SJCRH30 (cell line): ENCODE results near the gene SLC35F4. TPM values are rescaled to one million over a fixed set of nuclear protein-coding genes. Genes with fewer than 3 reads are reported as not detected.

ENCODE experiments used
- DNase-seq, 2 experiments: peaks; one replicate each; pipeline ENCODE4 v3.0.0-alpha.2; 2015 to 2020
- H3K27ac ChIP-seq: fragments of 250-450 bp; sonication (Bioruptor Pico); 2 replicates; pipeline ENCODE4 v1.5.1; 2020; ENCODE audit warnings: mild to moderate bottlenecking, moderate library complexity
- H3K27me3 ChIP-seq: fragments of 250-450 bp; sonication (Bioruptor Pico); 2 replicates; pipeline ENCODE4 v1.5.1; 2020; ENCODE audit warnings: mild to moderate bottlenecking, moderate library complexity
- H3K36me3 ChIP-seq: fragments of 250-450 bp; sonication (Bioruptor Pico); 2 replicates; pipeline ENCODE4 v1.5.1; 2020; ENCODE audit warnings: mild to moderate bottlenecking, moderate library complexity
- H3K4me1 ChIP-seq: fragments of 250-450 bp; sonication (Bioruptor Pico); 2 replicates; pipeline ENCODE4 v1.5.1; 2020; ENCODE audit warnings: mild to moderate bottlenecking, moderate library complexity
- H3K4me3 ChIP-seq: fragments of 250-450 bp; sonication (Bioruptor Pico); 2 replicates; pipeline ENCODE4 v1.5.1; 2020; ENCODE audit warnings: mild to moderate bottlenecking, moderate library complexity
- H3K9me3 ChIP-seq: fragments of 250-450 bp; sonication (Bioruptor Pico); replicated peaks from 2 replicates; pipeline ENCODE4 v1.5.1; 2020; ENCODE audit warnings: mild to moderate bottlenecking, moderate library complexity
- total RNA-seq: library from RNA; depleted of rRNA; stranded (reverse); fragments of >200 nt; shearing (Covaris generic); gene quantifications from 2 replicates; pipeline ENCODE4 v1.2.3, GENCODE V29; 2014; rRNA removed

The SLC35F4 gene
- not detected in 2 replicates for total RNA-seq

DNA sequence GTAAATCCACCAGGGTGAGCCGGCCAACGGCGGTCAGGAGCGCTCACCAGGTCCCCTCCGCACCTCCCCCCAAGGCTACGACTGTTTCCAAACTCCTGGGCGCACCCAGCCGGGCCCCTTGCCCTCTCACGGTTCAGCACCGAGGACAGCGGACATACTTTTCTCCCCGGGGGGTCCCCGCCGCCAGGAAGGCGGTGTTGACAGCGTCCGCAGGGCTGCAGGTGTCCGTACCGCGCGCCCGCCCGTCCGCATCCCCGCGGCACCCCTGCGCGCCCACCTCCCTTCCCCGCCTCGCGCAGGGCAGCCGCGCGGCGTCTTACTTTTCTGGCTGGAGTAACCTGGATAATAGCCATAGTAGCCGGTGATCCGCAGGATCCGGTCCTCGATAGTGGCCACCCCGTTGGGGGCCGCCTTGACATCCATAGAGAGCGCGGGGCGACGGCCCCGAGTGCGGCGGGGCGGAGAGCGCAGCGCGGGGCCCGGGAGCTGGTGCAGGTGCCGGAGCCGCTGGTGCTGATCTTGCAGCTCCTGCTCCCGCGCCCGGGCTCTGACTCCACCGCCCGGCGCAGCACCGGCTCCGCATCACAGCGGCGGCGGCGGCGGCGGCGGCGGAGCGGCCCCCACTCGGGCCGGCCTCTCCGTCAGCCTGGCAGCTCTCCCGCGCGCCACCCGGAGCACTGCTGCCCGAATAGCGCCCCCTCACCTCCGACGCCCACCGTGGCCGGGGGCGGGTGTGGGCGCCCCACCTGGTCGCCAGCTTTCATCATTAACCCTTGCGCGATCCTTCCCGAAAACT lies at the start of gene SLC35F4:
Gene SLC35F4 (minus strand): TSS at position 690 of the 796 bp plus-strand sequence.
- H3K9me3 ChIP-seq = no peaks in the 10 kb centered on the region
- no peaks in the 10 kb centered on the region for H3K27me3 ChIP-seq
- no peak within 1 kb of the TSS for H3K4me3 ChIP-seq
- no peaks in the 10 kb centered on the region for H3K4me1 ChIP-seq
- no peaks in the 10 kb centered on the region for H3K36me3 ChIP-seq
- DNase-seq = no peak
- H3K27ac ChIP-seq = no peak within 1 kb of the TSS

DNA sequence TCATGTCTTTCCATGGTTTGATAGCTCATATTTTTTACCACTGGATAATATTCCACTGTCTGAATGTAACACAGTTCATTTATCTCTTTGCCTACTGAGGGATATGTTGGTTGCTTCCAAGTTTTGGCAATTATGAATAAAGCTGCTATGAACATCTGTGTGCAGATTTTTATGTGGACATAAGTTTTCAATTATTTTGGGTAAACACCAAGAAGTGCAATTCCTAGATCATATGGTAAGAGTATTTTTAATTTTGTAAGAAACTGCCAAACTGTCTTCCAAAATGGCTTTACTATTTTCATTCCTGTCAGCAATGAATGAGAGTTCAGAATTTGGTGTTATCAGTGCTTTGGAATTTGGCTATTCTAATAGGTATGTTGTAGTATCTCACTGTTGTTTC lies 43.7 kb upstream of the SLC35F4 start:
- no peaks in the 10 kb centered on the region for H3K4me1 ChIP-seq
- no peaks in the 10 kb centered on the region for H3K9me3 ChIP-seq
- H3K27ac ChIP-seq = no peak overlapping the region
- H3K36me3 ChIP-seq = no peaks in the 10 kb centered on the region
- no peaks in the 10 kb centered on the region; the same call in 1 of the 2 replicates for H3K27me3 ChIP-seq
- no peak for DNase-seq
- no peak overlapping the region for H3K4me3 ChIP-seq

DNA sequence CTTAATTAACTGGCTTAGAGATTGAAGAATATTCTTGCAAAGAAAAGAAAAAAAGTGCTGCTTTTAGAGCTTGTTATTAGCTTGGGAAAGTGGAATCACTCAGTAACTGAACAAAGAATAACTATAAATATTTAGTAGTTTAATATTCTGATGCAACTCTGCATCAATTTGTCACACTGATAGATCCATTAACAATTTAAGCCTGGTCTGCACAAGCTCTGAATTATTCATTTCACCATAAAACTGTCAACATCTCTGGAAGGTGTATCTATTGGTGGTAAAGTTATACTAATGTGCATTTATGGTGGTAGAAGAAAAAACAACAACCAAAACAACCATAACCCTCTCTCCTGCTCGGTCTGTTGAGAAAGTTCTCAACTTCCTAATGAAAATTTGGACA lies 38.1 kb upstream of the SLC35F4 start:
- no peaks in the 10 kb centered on the region for H3K27me3 ChIP-seq
- H3K9me3 ChIP-seq = no peaks in the 10 kb centered on the region
- H3K27ac ChIP-seq = no peak overlapping the region
- no peak for DNase-seq
- H3K36me3 ChIP-seq = no peaks in the 10 kb centered on the region
- no peak overlapping the region for H3K4me3 ChIP-seq
- no peaks in the 10 kb centered on the region for H3K4me1 ChIP-seq

DNA sequence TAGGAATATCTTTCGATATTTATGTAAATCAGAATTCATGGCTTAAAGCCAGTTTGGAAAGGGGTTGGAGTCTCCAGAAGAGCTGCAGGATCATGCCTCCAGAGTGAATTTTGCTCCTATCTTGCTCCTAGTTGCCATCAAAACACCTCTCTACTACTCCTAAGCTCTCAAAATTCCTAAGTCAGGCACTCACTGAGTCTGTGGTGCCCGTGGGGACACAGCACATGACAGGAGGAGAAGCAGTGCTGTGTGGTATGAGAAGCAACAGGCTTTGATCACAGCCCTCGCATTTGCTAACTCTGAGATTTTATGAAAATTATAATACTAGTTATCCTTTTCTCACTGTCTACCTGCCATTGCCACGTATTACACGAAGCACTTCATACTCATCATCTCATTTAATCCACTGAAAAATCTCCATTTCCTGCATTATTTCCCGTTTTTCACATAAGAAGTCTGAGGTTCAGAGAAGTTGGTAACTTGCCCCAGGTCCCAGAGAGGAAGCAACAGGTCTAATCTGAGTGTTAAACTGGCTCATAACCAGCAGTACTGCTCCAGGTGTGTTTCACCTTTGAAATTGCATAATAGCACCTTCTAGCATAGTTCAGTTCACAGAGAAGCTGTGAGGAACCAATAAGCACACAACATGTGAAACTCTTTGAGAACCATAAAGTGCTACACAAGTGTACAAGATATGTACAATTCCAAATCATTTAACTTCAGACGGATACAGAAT lies 33.1 kb upstream of the SLC35F4 start:
- no peaks in the 10 kb centered on the region for H3K27me3 ChIP-seq
- no peak overlapping the region for H3K4me3 ChIP-seq
- H3K27ac ChIP-seq = no peak overlapping the region
- no peaks in the 10 kb centered on the region for H3K36me3 ChIP-seq
- no peak for DNase-seq
- no peaks in the 10 kb centered on the region for H3K4me1 ChIP-seq
- no peaks in the 10 kb centered on the region for H3K9me3 ChIP-seq

DNA sequence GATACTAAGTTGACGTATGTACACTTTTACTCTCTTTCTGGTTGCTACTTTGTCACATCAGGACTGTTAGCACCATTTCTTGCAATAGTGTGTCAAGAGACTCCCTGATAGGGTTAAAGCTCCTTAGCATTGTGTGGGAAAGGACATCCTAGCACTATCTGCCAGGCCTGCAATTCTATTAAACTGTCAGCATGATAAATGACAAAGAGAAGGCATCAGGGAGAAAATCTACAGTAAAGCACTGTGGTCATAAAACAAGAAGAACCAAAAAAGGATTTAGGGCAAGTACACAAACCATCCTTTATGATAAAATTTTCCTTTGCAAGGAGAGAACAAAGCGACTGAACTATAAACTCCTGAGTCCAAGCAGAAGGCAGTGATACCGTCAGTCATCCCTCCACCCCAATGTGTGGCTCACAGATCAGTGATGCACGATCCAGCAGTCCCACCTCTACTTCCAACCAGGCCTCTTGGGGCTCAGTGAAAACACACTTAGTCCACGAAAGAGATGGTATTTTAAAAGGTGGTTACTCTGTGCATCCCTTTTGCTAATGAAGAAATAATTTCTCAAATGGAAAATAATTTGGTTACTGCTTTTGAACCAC lies 31.4 kb upstream of the SLC35F4 start:
- no peak for DNase-seq
- no peaks in the 10 kb centered on the region for H3K4me1 ChIP-seq
- no peaks in the 10 kb centered on the region for H3K27me3 ChIP-seq
- H3K9me3 ChIP-seq = no peaks in the 10 kb centered on the region
- H3K27ac ChIP-seq = no peak overlapping the region
- H3K36me3 ChIP-seq = no peaks in the 10 kb centered on the region
- no peak overlapping the region for H3K4me3 ChIP-seq

DNA sequence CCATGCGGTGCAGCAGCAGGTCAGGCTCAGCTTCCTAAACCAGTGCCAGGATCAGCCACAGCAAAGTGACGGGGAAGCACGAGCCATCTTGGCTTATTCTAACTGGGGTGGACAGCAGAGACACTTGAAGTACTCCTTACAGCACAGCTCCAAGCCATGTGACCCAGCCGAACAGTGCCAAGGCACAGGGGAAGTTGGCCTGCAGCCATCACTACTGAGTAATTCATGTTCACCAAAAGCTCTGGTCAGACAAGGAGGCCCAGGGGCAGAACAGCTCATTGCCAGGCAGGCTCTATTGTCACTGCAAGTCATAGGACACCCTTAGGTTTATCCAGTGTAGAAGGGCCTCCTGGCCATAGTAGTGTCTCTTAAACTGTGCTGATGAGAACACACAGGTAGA lies 23.4 kb upstream of the SLC35F4 start:
- H3K4me1 ChIP-seq = no peaks in the 10 kb centered on the region
- no peaks in the 10 kb centered on the region for H3K27me3 ChIP-seq
- no peak overlapping the region for H3K4me3 ChIP-seq
- H3K9me3 ChIP-seq = no peaks in the 10 kb centered on the region
- no peak overlapping the region for H3K27ac ChIP-seq
- peak; percentile 6 to 9 for DNase-seq
- H3K36me3 ChIP-seq = no peaks in the 10 kb centered on the region

DNA sequence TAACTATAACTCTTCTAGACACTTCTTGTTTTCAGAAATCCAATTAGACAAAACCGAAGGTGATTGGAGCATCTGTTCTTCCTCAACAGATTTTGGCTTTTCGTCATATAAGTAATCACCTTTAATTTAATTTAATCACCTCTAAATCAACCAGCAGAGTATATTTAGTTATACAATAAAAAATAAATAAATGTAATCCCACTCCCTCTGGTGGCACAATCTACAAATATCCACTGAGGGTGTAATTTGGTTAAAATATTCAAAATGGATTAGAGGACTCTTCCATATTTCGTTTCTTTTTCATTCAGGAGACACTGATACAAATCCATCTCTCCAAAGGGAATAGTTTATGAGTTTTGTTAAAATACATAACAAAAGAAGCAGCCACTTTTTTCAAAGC lies 18.3 kb upstream of the SLC35F4 start:
- no peaks in the 10 kb centered on the region for H3K27me3 ChIP-seq
- DNase-seq = no peak
- no peaks in the 10 kb centered on the region for H3K4me1 ChIP-seq
- H3K36me3 ChIP-seq = no peaks in the 10 kb centered on the region
- no peaks in the 10 kb centered on the region for H3K9me3 ChIP-seq
- no peak overlapping the region for H3K27ac ChIP-seq
- no peak overlapping the region for H3K4me3 ChIP-seq

DNA sequence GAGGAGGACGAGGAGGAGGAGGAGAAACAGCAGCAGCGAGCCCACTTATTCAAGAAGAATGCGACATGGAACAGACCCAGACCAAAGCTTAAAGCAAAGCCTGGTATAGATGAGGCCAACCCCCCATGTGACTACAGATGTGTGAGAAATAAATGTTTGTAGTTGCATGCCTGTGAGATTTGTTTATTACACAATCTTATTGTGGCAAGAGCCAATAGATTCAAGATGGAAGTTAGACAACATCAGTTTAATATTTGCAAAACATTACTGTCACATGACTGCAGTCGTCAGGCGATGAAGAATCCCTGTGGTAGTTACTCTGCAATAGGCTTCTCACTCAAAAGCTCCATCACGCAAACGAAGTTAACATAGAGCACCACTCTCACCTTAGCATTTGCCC lies 17.2 kb upstream of the SLC35F4 start:
- H3K4me3 ChIP-seq = no peak overlapping the region
- no peaks in the 10 kb centered on the region for H3K4me1 ChIP-seq
- H3K27ac ChIP-seq = no peak overlapping the region
- no peak for DNase-seq
- H3K27me3 ChIP-seq = no peaks in the 10 kb centered on the region
- no peaks in the 10 kb centered on the region for H3K9me3 ChIP-seq
- no peaks in the 10 kb centered on the region for H3K36me3 ChIP-seq

DNA sequence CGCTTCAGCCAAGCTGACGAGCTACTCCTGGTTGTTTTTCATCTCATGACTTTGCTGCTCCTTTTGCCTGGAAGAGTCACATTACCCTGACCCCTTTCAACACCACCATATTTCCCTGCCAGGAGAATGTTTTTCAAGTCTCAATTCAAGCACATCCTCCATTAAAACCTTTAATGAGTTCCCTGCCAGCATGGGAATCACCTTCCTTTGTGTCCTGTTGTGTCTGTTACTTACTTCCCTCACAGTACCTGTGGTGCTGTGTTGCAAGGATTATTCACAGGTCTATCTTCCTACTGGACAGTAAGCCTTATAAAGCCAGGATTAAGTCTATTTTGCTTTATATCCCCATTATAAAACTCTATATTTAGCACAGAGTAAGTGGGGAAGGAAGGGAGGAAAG lies 13.6 kb upstream of the SLC35F4 start:
- no peak for DNase-seq
- H3K4me3 ChIP-seq = no peak overlapping the region
- no peaks in the 10 kb centered on the region for H3K36me3 ChIP-seq
- H3K4me1 ChIP-seq = no peaks in the 10 kb centered on the region
- H3K27me3 ChIP-seq = no peaks in the 10 kb centered on the region
- H3K27ac ChIP-seq = no peak overlapping the region
- H3K9me3 ChIP-seq = no peaks in the 10 kb centered on the region

DNA sequence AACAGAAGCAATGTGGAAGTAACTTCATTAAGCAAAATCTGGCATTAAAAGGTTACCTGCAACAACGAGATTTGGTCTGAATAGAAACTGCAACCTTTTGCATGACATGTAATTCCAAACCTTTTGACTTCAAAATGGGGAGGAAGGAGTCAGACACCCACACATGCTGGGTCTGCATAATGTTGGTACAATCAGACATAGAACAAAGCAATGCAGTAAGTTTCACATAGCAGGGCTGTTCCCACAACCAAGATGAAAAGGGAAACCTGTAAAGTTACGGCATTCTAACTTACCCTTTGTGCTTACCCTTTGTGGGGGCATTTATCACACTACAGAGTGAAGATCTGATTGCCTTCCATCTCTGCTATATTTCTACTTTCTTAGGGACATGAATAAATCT lies 10.1 kb upstream of the SLC35F4 start:
- Histone ChIP-seq H3K4me1 (no peaks in the 10 kb centered on the region), H3K27me3 (no peaks in the 10 kb centered on the region), H3K4me3 (no peak overlapping the region), H3K27ac (no peak overlapping the region), H3K9me3 (no peaks in the 10 kb centered on the region), H3K36me3 (no peaks in the 10 kb centered on the region)
- DNase-seq = no peak

DNA sequence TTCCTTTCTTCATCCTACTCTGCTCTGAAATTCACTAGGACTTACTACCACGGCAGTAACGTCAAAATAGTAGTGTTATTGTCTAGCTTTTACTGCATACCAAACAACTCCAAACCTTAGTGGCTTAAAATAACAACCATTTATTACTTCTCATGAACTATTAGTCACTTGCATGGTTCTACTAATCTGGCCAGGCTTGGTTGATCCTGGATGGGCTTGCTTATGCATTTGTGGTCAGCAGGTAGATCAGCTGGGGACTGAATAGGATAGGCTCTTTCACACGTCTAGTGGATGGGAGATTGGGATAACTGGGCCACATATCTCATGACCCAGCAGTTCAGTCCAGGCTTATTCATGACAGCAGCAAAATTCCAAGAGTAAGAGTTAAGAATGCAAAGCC lies 9.4 kb upstream of the SLC35F4 start:
- H3K27ac ChIP-seq = no peak overlapping the region
- H3K4me1 ChIP-seq = no peaks in the 10 kb centered on the region
- no peak for DNase-seq
- H3K27me3 ChIP-seq = no peaks in the 10 kb centered on the region
- no peaks in the 10 kb centered on the region for H3K36me3 ChIP-seq
- no peak overlapping the region for H3K4me3 ChIP-seq
- H3K9me3 ChIP-seq = no peaks in the 10 kb centered on the region

DNA sequence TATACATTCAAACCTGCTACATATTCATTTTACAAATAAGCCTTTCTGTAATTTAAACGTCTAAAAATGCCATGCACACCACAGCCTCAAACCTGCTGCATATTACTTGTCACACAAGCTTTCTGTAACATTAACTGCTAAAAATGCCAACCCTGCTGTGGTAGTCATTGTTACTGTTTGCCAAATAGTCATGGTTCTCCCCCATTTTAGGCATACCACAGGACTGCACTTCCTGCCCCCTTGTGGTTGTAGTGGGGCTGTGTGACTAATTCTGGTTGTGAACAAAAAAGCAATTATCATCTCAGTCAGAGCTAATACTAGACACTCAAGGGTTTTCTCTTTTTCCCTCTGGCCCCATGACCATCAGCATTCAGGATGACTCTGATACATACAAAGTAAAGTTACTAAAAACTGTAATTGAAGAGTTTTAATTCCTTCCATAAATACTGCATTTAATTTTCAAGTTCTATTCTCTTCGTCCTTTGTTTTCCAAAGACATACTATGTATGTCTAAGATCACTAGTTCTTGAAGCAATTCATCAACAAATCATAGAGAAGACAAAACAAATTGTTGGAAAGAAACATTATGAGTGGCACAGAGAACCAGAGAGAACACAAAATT lies 5.7 kb upstream of the SLC35F4 start:
- no peak overlapping the region for H3K4me3 ChIP-seq
- H3K27ac ChIP-seq = no peak overlapping the region
- no peaks in the 10 kb centered on the region for H3K4me1 ChIP-seq
- H3K9me3 ChIP-seq = no peaks in the 10 kb centered on the region
- peak; percentile 40 to 67 for DNase-seq
- no peaks in the 10 kb centered on the region for H3K27me3 ChIP-seq
- H3K36me3 ChIP-seq = no peaks in the 10 kb centered on the region

DNA sequence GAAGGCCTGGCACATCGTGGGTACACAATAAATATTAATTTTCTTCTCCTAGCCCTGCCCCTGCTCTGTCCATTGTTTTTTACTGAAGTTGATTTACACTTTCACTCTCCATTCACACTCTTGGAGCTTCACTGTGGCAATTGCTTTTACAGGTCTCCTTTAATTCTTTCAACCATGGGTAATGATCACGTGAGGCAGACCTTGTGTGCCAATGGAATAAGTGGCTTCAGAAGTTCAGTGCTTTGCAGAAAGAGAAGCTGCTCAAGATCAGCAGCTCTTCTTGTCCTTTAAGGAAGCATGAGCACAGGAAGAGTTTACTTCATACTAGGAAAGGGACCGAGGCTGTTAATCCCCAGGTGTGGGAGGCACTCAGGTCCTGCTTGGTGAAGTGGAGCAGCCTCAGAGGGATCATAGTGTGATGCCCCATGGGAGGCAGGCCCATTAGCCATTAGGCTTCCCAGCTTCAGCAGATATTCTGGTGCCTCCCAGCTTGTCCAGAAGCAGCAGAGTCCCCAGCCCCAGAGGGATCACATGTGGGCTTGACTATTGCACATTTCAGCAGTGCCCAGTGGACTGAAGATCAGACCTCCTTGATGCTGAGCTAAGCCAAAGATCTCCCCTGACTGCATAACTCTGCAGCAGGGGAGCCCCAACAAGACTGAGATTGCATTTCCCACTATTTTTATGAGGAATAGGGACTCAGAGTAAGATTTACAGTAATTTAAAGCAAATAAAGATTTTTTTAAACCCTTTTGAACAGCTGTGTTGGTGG lies 5.0 kb upstream of the SLC35F4 start:
- Histone ChIP-seq H3K27me3 (no peaks in the 10 kb centered on the region), H3K4me1 (no peaks in the 10 kb centered on the region)
- DNase-seq = no peak

DNA sequence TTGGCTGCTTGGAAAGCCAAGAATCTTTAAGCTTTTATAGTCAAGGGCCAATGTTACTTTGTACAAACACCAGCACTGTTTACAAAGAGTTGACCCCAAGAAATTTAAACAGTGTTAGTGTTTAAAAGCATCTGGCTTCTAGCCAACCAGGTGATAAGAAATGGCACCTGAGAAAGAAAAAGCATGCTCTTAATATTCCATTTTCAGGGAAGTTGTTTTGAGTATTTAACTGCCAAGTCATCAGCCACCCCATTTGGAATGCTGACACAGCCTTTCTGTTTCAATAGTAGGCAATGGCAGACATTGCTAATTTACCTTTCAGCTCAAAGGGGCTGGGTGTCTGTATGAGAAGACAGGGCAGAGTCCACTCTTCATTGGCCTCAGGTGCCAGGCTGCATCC lies 3.7 kb upstream of the SLC35F4 start:
- no peak for DNase-seq
- H3K4me1 ChIP-seq = no peaks in the 10 kb centered on the region

More for the DNA sequence above, 5.0 kb upstream of the SLC35F4 start:
- no peak overlapping the region for H3K27ac ChIP-seq
- no peaks in the 10 kb centered on the region for H3K36me3 ChIP-seq
- H3K9me3 ChIP-seq = no peaks in the 10 kb centered on the region
- no peak overlapping the region for H3K4me3 ChIP-seq

More for the DNA sequence above, 3.7 kb upstream of the SLC35F4 start:
- no peaks in the 10 kb centered on the region for H3K9me3 ChIP-seq
- H3K27ac ChIP-seq = no peak overlapping the region
- no peaks in the 10 kb centered on the region for H3K27me3 ChIP-seq
- H3K36me3 ChIP-seq = no peaks in the 10 kb centered on the region
- no peak overlapping the region for H3K4me3 ChIP-seq
